HEK293T (cell line): ENCODE results near the gene BCL2.

Experiments used
- CTCF ChIA-PET: fragments of 350-600 bp; formaldehyde crosslinking; extraction: SDS; loops from one replicate; lab custom pipeline; 2021; ENCODE audit warnings: antibody characterized with exemption, inconsistent platforms; lab: Yijun Ruan, JAX
- POLR2A ChIA-PET: fragments of 350-600 bp; formaldehyde crosslinking; extraction: SDS; loops from one replicate; lab custom pipeline; 2020; ENCODE audit warnings: antibody characterized with exemption, inconsistent platforms; lab: Yijun Ruan, JAX
- DNase-seq: peaks from one replicate; pipeline ENCODE4 v3.0.0; 2012; ENCODE audit warnings: mixed read lengths; ENCODE audit errors: extremely low spot score
- ARNT ChIP-seq: fragments of 450-650 bp; IDR thresholded peaks from 2 replicates; pipeline ENCODE4 v1.6.1; 2017; ENCODE audit warnings: mild to moderate bottlenecking
- BHLHE40 ChIP-seq: fragments of 450-650 bp; IDR thresholded peaks from 2 replicates; pipeline ENCODE4 v1.6.1; 2016; ENCODE audit warnings: mild to moderate bottlenecking, moderate library complexity, borderline replicate concordance
- CTBP1 ChIP-seq: fragments of 450-650 bp; IDR thresholded peaks from 2 replicates; pipeline ENCODE4 v1.6.1; 2016; ENCODE audit warnings: borderline replicate concordance
- ELF4 ChIP-seq: fragments of 450-650 bp; IDR thresholded peaks from 2 replicates; pipeline ENCODE4 v1.6.1; 2017; ENCODE audit warnings: antibody characterized with exemption
- FOXA1 ChIP-seq: fragments of 450-650 bp; IDR thresholded peaks from 2 replicates; pipeline ENCODE4 v1.6.1; 2016; ENCODE audit warnings: mild to moderate bottlenecking
- FOXK2 ChIP-seq: fragments of 450-650 bp; IDR thresholded peaks from 2 replicates; pipeline ENCODE4 v1.6.1; 2016; ENCODE audit warnings: mild to moderate bottlenecking
- FOXM1 ChIP-seq: fragments of 450-650 bp; IDR thresholded peaks from 2 replicates; pipeline ENCODE4 v1.6.1; 2017; ENCODE audit warnings: mild to moderate bottlenecking, borderline replicate concordance
- HDGF ChIP-seq: fragments of 450-650 bp; IDR thresholded peaks from 2 replicates; pipeline ENCODE4 v1.6.1; 2017; ENCODE audit warnings: antibody characterized with exemption, borderline replicate concordance
- L3MBTL2 ChIP-seq: fragments of 450-650 bp; conservative IDR thresholded peaks from 2 replicates; pipeline ENCODE4 v1.6.1; 2016; ENCODE audit warnings: mild to moderate bottlenecking
- LEF1 ChIP-seq: fragments of 450-650 bp; IDR thresholded peaks from 2 replicates; pipeline ENCODE4 v1.6.1; 2017; ENCODE audit warnings: mild to moderate bottlenecking, borderline replicate concordance
- NFRKB ChIP-seq: fragments of 450-650 bp; IDR thresholded peaks from 2 replicates; pipeline ENCODE4 v1.6.1; 2016; ENCODE audit warnings: mild to moderate bottlenecking, moderate library complexity
- PKNOX1 ChIP-seq: fragments of 450-650 bp; IDR thresholded peaks from 2 replicates; pipeline ENCODE4 v1.6.1; 2016
- SP1 ChIP-seq: fragments of 450-650 bp; IDR thresholded peaks from 2 replicates; pipeline ENCODE4 v1.6.1; 2017
- SUZ12 ChIP-seq: fragments of 450-650 bp; IDR thresholded peaks from 2 replicates; pipeline ENCODE4 v1.6.1; 2016; ENCODE audit warnings: mild to moderate bottlenecking
- TARDBP ChIP-seq: fragments of 450-650 bp; IDR thresholded peaks from 2 replicates; pipeline ENCODE4 v1.6.1; 2016
- ZNF384 ChIP-seq: fragments of 450-650 bp; IDR thresholded peaks from 2 replicates; pipeline ENCODE4 v1.6.1; 2016

BCL2 gene

GRCh38 chr18:63144748-63145147 lies 174.8 kb downstream of the BCL2 start:
- ChIA-PET CTCF (no interaction called here), POLR2A (no interaction called here)
- TF ChIP-seq TARDBP (no peak), ARNT (no peak)
- no peak for DNase-seq

GRCh38 chr18:63143330-63143771 lies 176.2 kb downstream of the BCL2 start:
- ChIA-PET CTCF (no interaction called here), POLR2A (no interaction called here)
- TF ChIP-seq FOXM1, result no peak
- no peak for TF ChIP-seq PKNOX1
- TF ChIP-seq LEF1, result no peak
- no peak for TF ChIP-seq ARNT
- TF ChIP-seq ZNF384, result no peak
- TF ChIP-seq L3MBTL2, result no peak
- no peak for TF ChIP-seq HDGF
- TF ChIP-seq ELF4, result no peak
- TF ChIP-seq SUZ12, result no peak
- no peak for TF ChIP-seq FOXK2
- no peak for TF ChIP-seq TARDBP
- TF ChIP-seq CTBP1, result no peak
- no peak for TF ChIP-seq FOXA1
- no peak for TF ChIP-seq NFRKB
- TF ChIP-seq BHLHE40, result no peak
- TF ChIP-seq SP1, result no peak
- no peak for DNase-seq

GRCh38 chr18:63142594-63143225 lies 176.9 kb downstream of the BCL2 start:
- TF ChIP-seq FOXM1 (no peak), FOXA1 (no peak), LEF1 (no peak)
- ChIA-PET CTCF (interaction anchor here (0.9 kb wide), 1 partner anchor 10 kb away, joined by 3 read pairs; no protein-coding TSS in a partner anchor), POLR2A (no interaction called here)
- DNase-seq, result no peak

- TF ChIP-seq LEF1, result no peak
- TF ChIP-seq NFRKB, result no peak
- no peak for DNase-seq
- CTCF ChIA-PET, result no interaction called here
- POLR2A ChIA-PET, result no interaction called here
Measured at GRCh38 chr18:63141778-63142176, 177.8 kb downstream of the BCL2 start.

- CTCF ChIA-PET, result no interaction called here
- TF ChIP-seq FOXK2 (no peak), BHLHE40 (no peak), CTBP1 (no peak), HDGF (no peak), LEF1 (no peak), PKNOX1 (no peak), ARNT (no peak), ZNF384 (no peak)
- no peak for DNase-seq
- POLR2A ChIA-PET, result no interaction called here
Measured at GRCh38 chr18:63140997-63141777, 178.4 kb downstream of the BCL2 start.

- no peak for DNase-seq
- TF ChIP-seq TARDBP, result no peak
- no peak for TF ChIP-seq FOXA1
- TF ChIP-seq SP1, result no peak
- TF ChIP-seq L3MBTL2, result no peak
- TF ChIP-seq ARNT, result no peak
- no peak for TF ChIP-seq PKNOX1
- no peak for TF ChIP-seq ZNF384
- TF ChIP-seq FOXM1, result no peak
- TF ChIP-seq HDGF, result no peak
- TF ChIP-seq LEF1, result no peak
- TF ChIP-seq ELF4, result no peak
- TF ChIP-seq BHLHE40, result no peak
- TF ChIP-seq NFRKB, result no peak
- TF ChIP-seq SUZ12, result no peak
- TF ChIP-seq FOXK2, result no peak
- no peak for TF ChIP-seq CTBP1
- POLR2A ChIA-PET, result no interaction called here
- CTCF ChIA-PET, result no interaction called here
Measured at GRCh38 chr18:63140038-63140450, 179.5 kb downstream of the BCL2 start.
